ENCODE data around the gene FBXW5.

The FBXW5 gene

DNA sequence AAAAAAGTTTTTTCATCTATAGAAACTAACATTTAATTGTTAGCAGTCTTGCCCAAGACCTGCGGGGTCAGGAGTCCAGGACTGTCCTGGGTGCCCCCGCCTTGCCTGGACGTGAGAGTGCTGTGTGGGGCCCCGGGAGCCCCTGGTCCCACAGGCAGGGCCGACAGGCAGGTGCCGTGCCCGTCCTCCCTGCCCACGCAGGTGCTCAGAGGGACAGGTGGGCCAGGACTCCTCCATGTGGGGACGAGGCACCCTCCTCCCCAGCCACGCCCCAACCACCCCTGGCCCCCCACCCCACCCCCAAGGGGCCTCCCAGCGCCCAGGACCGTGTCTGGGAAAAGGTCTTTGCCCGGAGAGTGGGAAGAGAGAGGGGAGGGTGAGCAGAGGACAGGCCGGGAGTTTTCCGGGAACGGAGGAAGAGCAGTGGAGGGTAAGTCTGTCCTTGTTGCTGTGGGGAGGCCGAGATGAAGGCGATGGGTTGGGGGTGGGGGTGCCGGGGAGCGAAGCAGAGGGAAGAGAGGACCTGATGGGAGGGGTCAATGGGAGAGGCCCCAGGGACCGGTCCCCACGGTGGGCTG is 4.8 kb upstream of the FBXW5 start:
- no peak for DNase-seq

DNA sequence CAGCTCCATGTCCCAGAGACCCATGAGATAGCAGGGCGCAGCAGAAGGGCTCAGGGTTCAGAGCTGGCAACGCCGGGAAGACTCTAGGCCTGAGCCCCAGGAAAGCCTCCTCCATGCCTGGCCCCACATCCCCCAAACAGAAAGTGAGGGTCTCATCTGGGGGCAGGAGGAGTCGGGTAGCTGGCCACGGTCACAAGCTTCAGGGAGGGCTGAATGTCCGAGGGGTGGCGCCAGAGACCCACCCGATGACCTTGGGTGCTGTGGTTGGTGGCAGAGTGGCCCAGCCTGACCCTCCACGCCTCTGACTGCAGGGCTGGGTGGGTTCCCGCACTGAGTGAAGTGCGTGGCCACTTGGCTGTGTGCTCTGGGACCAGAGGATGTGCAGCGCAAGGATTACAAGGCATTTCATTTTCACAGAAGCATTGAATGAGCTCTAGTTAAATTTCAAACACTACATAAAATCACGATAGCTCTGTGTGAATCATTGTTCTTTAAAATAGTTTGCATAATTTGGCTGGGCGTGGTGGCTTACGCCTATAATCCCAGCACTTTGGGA is 3.5 kb upstream of the FBXW5 start:
- no peak for DNase-seq

DNA sequence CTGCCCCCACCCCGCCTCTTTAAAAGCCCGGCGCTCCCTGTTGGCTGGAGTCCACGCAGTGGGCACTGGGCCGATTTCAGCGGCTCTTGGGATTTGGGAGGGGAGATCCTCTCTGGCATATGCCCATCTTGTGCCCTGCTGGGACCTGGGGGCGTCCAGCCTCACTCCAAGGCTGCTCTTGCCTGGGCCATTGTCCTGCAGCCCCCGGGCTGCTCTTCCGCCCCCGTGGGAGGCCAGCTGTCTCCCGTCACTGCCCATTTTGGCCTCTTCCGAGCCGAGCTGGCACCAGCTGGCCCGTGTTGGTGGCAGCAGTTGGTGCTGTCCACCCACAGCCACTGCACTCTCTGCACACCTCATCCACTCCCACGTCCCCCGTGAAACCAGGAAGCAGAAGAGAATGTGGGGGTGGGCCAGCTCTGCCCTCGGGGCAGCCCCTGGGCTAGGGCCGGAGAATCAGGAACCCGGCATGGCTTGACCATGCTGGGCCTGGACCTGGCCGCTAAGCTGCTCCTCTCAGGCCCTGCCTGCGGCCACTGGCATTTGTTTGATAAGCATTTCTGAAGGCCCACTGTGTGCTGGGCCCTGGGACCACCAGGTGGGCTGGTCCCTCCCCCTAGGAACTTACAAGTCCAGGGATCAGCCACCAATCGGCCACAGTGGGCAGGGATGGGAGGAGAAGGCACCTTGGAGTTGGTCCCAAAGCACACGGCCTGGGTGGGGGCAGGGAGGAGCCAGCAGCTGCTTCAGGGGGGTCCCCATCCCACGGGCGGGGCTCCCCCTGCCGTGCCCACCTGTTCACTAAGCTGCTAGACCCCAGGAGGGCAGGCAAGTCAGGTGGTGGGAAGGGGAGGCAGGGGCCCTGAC is 2.7 kb upstream of the FBXW5 start:
- DNase-seq, result no peak

DNA sequence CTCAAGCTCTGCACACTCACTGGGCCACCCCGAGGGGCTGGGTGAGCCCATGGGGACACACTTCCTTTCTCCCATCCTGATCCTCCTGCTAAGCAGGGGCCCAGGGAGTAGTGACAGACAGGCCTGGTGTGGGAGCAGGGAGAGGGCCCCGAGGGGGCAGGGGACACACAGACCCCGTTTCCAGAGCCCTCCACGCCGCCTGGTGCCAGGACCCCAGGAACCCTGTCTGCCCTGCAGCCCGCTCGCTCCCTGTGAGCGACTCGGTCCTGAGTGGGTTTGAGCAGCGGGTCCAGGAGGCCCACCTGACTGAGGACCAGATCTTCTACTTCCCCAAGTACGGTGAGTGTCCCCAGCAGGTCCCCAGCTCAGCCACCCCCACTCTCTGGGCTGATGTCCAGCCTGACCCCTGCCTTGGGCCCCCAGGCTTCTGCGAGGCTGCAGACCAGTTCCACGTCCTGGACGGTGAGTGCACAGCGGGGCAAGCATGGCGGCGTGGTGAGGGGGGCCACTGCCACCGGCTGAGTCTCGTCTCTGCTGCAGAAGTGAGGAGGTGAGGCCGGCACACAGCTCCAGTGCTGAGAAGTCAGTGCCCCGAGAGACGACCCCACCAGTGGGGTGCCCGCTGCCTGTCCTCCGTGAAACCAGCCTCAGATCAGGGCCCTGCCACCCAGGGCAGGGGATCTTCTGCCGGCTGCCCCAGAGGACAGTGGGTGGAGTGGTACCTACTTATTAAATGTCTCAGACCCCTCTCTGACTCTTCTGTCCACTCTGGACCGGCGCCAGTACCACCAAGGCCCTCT is 1.9 kb upstream of the FBXW5 start:
- DNase-seq, result no peak

DNA sequence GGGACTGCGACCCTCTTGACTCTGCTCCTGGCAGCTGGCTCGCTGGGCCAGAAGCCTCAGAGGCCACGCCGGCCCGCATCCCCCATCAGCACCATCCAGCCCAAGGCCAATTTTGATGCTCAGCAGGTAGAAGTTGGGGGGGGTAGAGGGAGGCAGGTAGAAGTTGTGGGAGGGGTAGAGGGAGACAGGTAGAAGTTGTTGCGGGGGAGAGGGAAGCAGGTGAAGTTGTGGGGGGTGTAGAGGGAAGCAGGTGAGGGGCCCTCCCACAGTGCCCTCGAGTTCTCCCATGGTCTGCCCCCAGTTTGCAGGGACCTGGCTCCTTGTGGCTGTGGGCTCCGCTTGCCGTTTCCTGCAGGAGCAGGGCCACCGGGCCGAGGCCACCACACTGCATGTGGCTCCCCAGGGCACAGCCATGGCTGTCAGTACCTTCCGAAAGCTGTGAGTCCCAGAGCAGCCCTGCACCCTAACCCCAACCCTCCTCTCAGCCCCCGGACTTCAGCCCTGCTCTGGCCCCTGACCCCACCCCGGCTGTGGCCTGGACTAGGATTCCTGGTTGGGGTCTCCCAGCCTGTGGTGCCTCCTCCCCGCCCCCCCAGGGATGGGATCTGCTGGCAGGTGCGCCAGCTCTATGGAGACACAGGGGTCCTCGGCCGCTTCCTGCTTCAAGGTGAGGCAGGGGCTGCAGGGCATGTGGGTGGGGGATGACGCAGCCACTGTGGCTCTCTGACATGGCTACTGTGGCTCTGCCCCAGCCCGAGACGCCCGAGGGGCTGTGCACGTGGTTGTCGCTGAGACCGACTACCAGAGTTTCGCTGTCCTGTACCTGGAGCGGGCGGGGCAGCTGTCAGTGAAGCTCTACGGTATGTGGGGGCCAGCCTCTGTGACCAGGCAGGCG is 1.0 kb upstream of the FBXW5 start:
- DNase-seq, result no peak

DNA sequence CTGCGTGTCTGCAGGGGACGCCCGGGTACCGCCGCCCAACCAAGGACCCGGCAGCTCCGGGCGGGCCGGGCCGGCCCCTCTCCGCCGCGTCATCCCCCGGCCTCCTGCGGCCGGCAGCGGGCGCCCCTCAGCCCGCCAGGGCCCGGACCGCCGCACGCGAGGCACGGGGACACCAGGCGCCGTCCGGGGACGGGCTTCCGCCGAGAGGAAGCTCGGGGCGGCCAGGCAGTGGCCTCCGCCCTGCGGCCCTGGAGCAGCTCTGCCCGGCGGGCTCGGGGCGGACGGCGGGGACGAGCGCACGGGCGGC is 373 bp downstream of the FBXW5 start:
- DNase-seq, result no peak

DNA sequence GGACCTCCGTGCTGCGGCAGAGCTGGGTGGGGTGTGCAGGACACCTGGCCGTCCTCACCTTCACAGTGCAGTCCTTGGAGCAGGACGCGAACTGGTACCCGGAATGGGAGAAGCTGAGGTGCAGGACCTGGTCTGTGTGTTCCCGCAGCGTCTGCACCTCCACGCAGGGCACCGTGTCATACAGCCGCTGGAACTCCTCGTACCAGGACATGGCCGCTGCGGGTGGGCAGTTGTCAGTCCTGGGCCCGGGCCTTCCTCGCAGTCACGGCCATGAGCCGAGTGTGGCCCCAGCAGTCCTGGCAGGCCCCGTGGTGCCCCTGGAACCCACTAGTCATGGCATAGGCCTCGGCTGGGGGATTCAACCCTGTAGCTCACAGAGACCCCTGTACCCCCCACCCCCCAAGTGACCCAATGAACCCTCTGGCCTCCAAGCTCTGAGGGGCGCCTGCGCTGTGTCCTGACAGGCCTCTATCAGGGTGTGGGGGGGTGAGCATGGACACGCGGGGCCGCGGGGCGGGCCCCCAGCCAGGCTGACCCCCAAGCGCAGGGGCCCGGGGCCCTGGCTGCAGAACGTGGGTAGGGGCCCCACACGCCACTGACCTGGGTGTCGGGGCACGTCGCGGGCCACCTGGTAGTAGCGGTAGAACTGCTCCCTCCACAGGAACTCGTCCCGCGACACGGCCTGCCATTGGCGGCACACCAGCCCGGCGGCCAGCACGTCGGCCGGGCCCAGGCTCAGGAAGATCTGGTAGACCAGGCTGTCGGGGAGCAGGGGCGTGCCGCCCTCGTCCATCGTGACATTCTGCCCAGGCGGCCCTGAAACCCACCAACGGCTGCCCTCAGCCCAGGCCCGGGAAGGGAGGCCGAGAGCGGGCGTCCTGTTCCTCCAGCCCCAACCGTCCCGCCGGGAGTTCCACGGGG is 987 bp downstream of the FBXW5 start:
- no peak for DNase-seq

DNA sequence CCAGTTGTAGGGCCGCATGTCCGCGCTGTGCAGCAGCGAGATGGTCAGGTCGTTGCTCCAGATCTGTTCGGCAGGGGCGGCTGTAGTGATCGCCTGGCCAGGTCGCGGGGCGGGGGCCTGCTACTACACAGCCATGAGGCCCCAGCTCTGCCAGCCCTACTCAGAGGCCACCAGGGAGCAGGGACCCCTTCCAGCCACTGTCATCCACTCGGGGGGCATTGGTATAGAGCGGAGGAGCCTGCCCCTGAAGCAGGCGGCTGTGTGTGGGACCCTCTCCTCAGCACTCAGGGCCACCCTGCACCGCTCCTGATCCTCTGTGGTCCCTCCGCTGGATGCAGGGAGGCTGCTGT is 1.7 kb downstream of the FBXW5 start:
- no peak for DNase-seq

DNA sequence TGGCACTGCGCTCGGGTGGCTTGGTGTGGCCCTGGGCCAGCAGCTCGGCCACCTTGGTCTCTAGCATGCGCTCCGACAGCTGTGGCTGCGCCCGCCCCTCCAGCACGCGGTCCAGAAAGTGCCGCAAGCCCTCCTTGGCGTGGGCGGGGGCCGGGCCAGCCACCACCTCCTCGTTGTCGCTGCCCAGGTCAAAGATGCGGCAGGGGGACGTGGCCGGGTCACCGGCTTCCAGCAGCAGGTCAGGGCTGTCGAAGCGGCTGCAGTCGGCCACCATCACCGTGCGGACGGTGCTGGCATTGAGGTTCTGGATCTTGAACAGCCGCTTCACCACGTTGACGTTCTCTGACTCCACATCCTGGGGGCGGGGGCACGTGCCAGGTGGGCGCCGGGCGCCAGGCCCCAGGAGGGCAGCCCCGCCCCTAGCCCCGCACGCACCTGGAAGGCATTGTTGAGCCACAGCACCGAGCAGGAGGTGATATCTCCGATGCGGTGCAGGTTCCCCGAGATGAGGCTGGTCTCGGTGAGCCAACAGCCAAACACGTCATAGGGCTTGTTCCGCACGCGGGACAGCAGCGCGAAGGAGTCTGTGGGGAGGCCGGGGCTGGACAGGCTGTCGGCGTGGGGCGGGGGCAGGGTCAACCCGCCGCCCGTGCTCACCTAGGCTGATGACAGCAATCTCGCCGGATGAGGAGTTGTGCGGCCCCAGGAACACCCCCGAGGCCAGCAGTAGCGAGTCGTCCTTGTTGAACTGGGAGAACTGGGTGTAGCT is 2.2 kb downstream of the FBXW5 start:
- no peak for DNase-seq

DNA sequence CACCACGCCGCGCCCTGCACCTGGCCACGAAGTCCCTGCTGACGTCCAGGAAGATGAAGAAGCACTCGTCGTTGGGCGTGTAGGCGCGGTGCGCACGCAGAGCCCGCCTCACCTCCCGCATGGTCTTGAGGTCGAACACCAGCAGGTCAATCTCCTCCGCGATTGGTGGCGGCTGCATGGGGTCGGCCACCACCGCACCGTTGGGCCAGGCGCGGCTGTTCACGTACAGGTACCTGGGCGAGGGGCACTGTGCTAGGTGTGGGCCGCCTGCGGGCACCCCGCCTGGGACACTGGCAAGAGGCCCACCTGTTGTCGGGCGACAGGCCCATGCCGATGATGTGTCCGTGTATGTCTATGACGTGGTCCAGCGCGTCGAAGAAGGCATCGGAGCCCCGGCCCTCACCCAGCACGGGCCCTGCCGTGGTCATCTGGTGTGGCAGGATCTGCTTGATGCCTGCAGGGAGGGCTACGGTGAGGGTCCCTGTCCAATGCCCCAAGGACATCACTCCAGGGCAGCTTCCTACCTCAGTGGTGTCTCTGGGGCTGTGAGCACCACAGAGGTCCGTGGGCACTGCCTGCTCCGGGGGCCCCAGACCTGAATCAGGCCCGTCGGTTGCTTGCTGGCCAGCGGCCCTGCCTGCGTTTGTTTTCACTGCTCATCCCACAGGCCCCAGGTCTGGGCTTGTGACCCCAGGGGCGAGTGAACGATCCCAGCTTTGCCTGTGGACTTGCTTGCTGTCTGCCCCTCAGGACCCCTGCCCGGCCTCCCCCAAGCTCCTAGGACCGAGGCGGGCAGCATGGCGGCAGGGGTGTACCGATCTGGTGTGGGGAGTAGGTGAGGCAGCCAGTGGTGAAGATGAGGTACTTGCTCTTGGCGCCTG is 3.1 kb downstream of the FBXW5 start:
- DNase-seq, result no peak

DNA sequence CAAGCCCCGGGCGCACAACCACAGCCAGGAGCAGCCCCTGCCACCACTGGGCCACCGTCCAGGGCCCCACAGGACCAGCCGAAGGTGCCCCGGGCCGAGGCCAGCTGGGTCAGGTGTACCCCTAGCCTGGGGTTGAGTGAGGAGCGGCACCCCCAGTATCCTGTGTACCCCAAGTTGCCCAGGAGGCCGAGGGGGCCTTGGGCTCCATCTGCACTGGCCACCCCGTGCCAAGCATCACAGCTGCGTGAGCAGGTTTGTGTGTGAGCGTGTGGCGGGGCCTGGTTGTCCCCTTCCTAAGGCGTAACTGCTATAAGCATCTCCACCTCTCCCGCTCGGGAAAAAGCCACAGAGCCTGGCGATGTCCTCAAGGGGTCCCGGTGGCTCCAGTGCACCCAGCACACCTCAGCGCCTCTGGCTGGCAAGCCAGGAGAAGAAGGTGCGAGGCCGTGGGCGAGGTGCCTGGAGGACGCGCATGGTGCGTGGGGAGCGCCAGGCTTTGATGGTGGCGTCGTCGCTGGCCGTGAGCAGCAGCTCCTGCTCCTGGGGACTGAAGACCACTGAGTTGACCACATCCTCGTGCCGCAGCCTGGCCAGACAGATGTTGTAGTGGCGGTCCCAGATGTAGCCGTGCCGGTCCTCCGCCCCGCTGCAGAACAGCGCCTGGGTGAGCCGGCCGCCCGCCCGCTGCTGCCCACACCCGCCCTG is 3.9 kb downstream of the FBXW5 start:
- no peak for DNase-seq

DNA sequence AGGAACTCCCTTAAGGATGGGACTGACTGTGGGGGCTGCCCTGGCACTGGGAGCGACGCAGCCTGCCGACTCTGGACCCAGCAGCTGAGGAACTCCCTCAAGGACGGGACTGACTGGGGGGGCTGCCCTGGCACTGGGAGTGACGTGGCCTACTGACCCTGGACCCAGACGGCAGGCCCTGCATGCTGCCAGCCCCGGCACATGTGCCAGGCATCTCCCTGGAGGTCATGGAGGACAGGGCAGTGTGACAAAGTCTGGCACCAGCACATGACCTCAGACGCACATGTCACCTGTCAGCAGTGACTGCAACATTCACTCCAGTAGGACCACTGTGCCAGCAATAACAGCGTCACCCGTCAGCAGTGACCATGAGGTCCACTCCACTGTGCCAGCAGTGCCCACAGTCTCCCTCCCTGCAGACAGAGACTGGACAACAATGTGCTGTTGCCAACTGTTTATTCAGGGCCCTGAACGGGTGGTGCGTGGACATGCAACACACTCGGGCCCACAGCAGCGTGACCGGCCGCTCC is 4.5 kb downstream of the FBXW5 start:
- no peak for DNase-seq

DNA sequence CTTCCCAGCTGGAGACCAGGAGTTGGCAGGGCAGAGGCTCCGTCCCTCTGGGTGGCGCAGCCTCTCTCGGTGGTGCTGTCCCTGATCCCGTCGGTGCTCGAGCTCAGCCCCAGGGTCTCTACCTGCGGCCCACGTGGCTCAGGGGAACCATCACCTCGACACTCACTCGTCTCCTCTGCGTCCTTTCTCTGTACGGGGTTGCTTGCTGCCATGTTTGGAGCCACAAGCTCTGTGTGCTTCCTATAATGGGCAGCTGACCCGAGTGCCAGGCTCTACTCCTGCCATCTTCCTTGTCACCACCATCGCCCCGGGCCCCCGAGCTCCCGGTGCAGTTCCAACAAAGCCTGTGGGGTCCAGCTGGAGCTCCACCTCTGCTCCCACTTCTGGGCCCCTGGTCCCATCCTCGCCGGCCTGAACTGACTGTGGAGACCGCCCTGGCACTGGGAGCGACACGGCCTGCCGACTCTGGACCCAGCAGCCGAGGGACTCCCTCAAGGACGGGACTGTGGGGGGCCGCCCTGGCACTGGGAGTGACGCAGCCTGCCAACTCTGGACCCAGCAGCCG is 5.0 kb downstream of the FBXW5 start:
- no peak for DNase-seq

DNA sequence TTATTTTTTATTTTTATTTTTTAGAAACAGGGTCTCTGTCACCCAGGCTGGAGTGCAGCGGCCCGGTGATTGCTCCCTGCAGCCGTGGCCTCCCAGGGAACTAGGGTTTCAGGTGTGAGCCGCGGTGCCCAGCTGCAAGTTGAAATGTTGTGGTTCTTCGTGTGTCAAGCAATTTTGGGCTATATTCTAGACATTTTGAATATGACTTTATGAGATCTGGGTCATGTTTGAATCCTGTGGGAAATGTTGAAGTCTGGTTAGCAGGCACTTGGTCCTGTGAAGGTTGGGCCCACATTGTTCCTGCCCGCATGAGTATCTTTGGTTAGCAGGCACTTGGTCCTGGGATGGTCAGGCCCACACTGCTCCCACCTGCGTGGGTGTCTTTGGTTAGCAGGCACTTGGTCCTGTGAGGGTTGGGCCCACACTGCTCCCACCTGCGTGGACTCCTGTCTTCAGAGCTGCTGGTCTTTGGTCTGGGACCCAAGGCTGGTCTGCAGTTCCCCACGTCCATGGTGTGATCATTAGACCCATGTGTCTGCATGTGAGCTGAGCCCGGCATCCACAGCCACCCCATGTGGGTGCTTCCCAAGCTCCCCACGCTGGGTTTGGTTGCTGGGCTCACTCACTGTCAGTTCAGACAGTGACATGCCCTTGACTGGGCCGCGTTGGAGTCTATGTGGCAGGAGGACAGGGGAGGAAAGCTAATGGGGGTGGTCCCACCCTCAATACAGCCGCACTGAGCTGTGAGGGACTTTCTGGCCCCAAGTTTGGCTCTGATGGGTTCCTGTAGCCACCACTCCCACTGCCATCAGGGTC is 7.1 kb downstream of the FBXW5 start:
- no peak for DNase-seq

DNA sequence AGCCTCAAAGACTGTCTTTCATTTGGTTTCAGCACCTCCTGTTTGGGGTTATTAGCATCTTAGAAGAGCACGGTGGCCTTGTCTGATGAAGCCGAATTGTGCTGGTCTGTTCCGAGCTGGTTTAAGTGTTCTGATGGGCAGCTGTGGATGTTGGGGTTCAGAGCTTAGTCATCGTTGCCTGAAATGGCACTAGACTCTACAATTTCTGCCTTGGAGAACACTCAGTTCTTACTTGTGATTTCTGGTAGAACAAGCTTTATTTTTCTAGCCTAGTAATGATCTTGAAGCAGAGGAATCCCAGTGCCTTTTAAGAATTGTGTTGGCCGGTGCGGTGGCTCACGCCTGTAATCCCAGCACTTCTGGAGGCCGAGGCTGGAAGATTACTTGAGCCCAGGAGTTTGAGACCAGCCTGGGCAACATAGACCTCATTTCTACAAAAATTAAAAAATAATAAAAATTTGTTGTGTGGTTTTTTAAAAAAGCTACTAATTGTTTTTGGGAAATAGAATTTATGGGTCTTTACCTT is 7.8 kb downstream of the FBXW5 start:
- DNase-seq, result no peak

DNA sequence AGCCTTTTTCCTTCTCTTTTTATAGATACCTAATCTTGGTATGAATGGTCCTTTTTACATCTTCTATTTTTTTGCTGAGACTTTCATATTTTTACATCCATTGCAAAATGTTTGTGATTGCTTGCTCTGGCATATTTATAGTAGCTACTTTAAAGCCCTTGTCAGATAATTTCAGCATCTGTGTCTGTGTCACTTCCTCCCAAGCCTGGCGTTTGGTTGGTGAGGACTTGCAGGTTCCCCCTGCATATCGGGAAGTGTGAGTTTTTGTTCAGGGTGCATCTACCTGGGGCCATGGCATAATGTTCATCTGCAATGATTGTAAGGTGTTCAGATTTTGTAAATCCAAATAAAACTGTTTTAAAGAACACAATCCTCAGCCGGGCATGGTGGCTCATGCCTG is 8.9 kb downstream of the FBXW5 start:
- DNase-seq, result no peak

DNA sequence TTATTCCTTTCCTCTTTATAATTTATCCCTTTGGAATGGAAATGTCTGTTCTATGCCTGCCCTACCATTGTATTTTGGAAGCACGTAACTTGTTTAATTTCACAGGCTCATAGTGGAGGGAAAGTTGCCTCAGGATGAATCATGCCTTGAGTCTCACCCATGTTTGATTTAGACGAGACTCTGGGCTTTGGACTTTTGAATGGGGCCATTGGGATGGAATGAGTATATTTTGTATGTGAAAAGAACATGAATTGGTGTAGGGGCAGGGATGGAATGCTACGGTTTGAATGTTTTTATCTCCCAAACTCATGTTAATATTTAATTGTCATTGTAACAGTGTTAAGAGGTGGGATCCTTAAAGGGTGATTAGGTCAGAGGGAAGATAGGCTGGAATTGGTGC is 10.3 kb downstream of the FBXW5 start:
- no peak for DNase-seq

Measured in NCI-H2081 treated with DMSO at 0.1 percent for 48 hours (cell line).